ENCODE measurements around the gene ZIC5. TPM values are rescaled to one million over a fixed set of nuclear protein-coding genes. Genes with fewer than 3 reads are reported as not detected.

Gene ZIC5
- total and polyA plus RNA-seq, 4 experiments from 2014 or later = not detected

GRCh38 chr13:99935772-99936171, 35.8 kb downstream of the ZIC5 start:
- Mint-ChIP-seq H3K36me3 (no peaks in the 10 kb centered on the region), H3K4me3 (no peak overlapping the region), H3K4me1 (peaks cover 0 to 4% (median under 1%) of the 10 kb centered on the region in 4 donors), H3K9me3 (peaks cover 0 to 3% (median 0%) of the 10 kb centered on the region in 8 donors), H3K27ac (no peak overlapping the region), H3K27me3 (peaks cover 19 to 27% of the 10 kb centered on the region in 2 donors)
- ChIA-PET POLR2A (ENCODE audit: partially characterized antibody) (no interaction called here), CTCF (ENCODE audit: partially characterized antibody) (no interaction called here)
- Histone ChIP-seq H3K36me3 (ENCODE audit: insufficient read depth, low read length) (no peaks in the 10 kb centered on the region), H3K27me3 (ENCODE audit: insufficient read depth, low read length) (no peaks in the 10 kb centered on the region), H3K9me3 (ENCODE audit: control insufficient read depth in 1 of 2, low read length in 2 of 2) (no peaks in the 10 kb centered on the region), H3K4me3 (ENCODE audit: low read length in 2 of 2) (no peak overlapping the region), H3K4me1 (ENCODE audit: insufficient read depth, low read length) (no peaks in the 10 kb centered on the region), H3K27ac (ENCODE audit: low read depth, low read length) (no peak overlapping the region)
- DNase-seq = no peak
- intact Hi-C loops (cut with micrococcal nuclease) = no loop called here

DNA sequence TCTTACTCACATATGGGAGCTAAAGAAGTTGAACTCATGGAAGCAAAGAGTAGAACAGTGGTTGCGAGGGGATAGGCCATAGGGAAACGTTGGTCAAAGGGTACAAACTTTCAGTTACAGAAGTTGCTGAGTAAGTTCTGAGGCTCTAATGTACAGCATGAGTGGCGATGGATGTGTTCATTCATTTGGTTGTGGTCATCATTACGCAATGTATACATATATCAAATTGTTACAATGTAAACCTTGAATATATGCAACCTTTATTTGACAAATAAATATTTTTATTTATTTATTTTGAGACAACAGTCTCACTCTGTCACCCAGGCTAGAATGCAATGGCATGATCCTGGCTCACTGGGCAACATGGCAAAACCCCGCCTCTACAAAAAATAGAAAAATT, 38.7 kb downstream of the ZIC5 start:
- no peak for DNase-seq
- no peak overlapping the region for H3K27ac Mint-ChIP-seq
- ChIA-PET POLR2A (ENCODE audit: partially characterized antibody) (no interaction called here), CTCF (ENCODE audit: partially characterized antibody) (interaction anchor here (0.9 kb wide), 1 partner anchor 17 kb away, joined by 3 read pairs; no protein-coding TSS in a partner anchor)
- peaks cover 22 to 28% of the 10 kb centered on the region in 2 donors for H3K27me3 Mint-ChIP-seq
- H3K4me1 ChIP-seq (ENCODE audit: insufficient read depth, low read length) = no peaks in the 10 kb centered on the region
- no peaks in the 10 kb centered on the region for H3K27me3 ChIP-seq (ENCODE audit: insufficient read depth, low read length)
- peaks cover 0 to 3% (median 0%) of the 10 kb centered on the region in 8 donors for H3K9me3 Mint-ChIP-seq
- intact Hi-C loops (cut with micrococcal nuclease) = no loop called here
- peaks cover 0 to 4% (median under 1%) of the 10 kb centered on the region in 4 donors for H3K4me1 Mint-ChIP-seq
- no peak overlapping the region for H3K4me3 Mint-ChIP-seq
- no peaks in the 10 kb centered on the region for H3K36me3 ChIP-seq (ENCODE audit: insufficient read depth, low read length)
- H3K36me3 Mint-ChIP-seq = no peaks in the 10 kb centered on the region
- no peak overlapping the region for H3K4me3 ChIP-seq (ENCODE audit: low read length in 2 of 2)
- H3K27ac ChIP-seq (ENCODE audit: low read depth, low read length) = no peak overlapping the region
- no peaks in the 10 kb centered on the region for H3K9me3 ChIP-seq (ENCODE audit: control insufficient read depth in 1 of 2, low read length in 2 of 2)

DNA sequence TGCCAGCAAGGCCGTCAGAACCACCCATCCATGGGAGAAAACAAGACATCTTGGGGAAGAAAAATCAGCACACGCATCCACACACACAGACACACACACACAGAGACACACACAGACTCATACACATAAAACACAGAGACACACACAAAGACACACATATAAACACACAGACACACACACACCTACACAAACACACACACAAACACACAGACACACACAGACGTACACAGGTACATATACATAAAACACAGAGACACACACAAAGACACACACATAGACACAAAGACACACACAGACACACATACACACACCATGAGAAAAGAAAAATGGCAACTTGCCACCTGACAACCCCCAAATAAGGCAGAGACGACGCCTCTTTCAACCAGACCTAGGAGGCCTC, 40.6 kb downstream of the ZIC5 start:
- no peak for DNase-seq
- H3K4me3 ChIP-seq (ENCODE audit: low read length in 2 of 2) = no peak overlapping the region
- no peaks in the 10 kb centered on the region for H3K4me1 ChIP-seq (ENCODE audit: insufficient read depth, low read length)
- Mint-ChIP-seq H3K4me3 (no peak overlapping the region), H3K9me3 (peaks cover 0 to 3% (median 0%) of the 10 kb centered on the region in 8 donors), H3K36me3 (no peaks in the 10 kb centered on the region), H3K27me3 (peaks cover 23 to 26% of the 10 kb centered on the region in 2 donors), H3K4me1 (peaks cover 0 to 4% (median under 1%) of the 10 kb centered on the region in 4 donors), H3K27ac (no peak overlapping the region)
- intact Hi-C loops (cut with micrococcal nuclease) = no loop called here
- H3K27me3 ChIP-seq (ENCODE audit: insufficient read depth, low read length) = no peaks in the 10 kb centered on the region
- CTCF ChIA-PET (ENCODE audit: partially characterized antibody) = no interaction called here
- H3K27ac ChIP-seq (ENCODE audit: low read depth, low read length) = no peak overlapping the region
- no peaks in the 10 kb centered on the region for H3K9me3 ChIP-seq (ENCODE audit: control insufficient read depth in 1 of 2, low read length in 2 of 2)
- POLR2A ChIA-PET (ENCODE audit: partially characterized antibody) = no interaction called here
- H3K36me3 ChIP-seq (ENCODE audit: insufficient read depth, low read length) = no peaks in the 10 kb centered on the region

DNA sequence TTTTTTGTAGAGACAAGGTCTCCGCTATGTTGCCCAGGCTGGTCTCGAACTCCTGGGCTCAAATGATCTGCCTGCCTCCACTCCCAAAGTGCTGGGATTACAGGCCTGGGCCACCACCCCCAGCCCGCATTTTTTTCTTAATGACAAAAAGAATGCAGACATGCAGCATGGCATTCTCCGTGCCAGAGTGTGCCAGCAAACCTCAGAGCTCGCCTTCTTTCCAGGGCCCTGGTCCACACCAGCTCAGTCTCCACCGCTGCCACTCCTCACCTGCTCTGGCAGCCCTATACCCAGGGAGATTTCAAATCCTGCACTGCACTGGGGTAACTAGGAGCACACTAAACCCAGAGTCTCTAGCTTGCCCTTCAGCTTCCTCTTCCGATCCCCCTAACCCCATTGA, 41.7 kb downstream of the ZIC5 start:
- H3K27me3 ChIP-seq (ENCODE audit: insufficient read depth, low read length) = no peaks in the 10 kb centered on the region
- H3K4me1 ChIP-seq (ENCODE audit: insufficient read depth, low read length) = no peaks in the 10 kb centered on the region
- no peaks in the 10 kb centered on the region for H3K9me3 ChIP-seq (ENCODE audit: control insufficient read depth in 1 of 2, low read length in 2 of 2)
- ChIA-PET CTCF (ENCODE audit: partially characterized antibody) (interaction anchor here (0.7 kb wide), 1 partner anchor 13 kb away, joined by 3 read pairs; no protein-coding TSS in a partner anchor), POLR2A (ENCODE audit: partially characterized antibody) (no interaction called here)
- H3K36me3 Mint-ChIP-seq = no peaks in the 10 kb centered on the region
- H3K4me1 Mint-ChIP-seq = peaks cover 0 to 4% (median under 1%) of the 10 kb centered on the region in 4 donors
- H3K4me3 ChIP-seq (ENCODE audit: low read length in 2 of 2) = no peak overlapping the region
- H3K27ac ChIP-seq (ENCODE audit: low read depth, low read length) = no peak overlapping the region
- no peak overlapping the region for H3K4me3 Mint-ChIP-seq
- no peaks in the 10 kb centered on the region for H3K36me3 ChIP-seq (ENCODE audit: insufficient read depth, low read length)
- no peak overlapping the region for H3K27ac Mint-ChIP-seq
- intact Hi-C loops (cut with micrococcal nuclease) = no loop called here
- H3K27me3 Mint-ChIP-seq = peaks cover 22 to 34% of the 10 kb centered on the region in 2 donors
- H3K9me3 Mint-ChIP-seq = peaks cover 0 to 3% (median 0%) of the 10 kb centered on the region in 8 donors
- DNase-seq = no peak

GRCh38 chr13:99926014-99926731, 45.4 kb downstream of the ZIC5 start:
- intact Hi-C loops (cut with micrococcal nuclease) = no loop called here
- peaks cover 21 to 43% of the 10 kb centered on the region in 2 donors for H3K27me3 Mint-ChIP-seq
- Histone ChIP-seq H3K4me1 (ENCODE audit: insufficient read depth, low read length) (no peaks in the 10 kb centered on the region), H3K9me3 (ENCODE audit: control insufficient read depth in 1 of 2, low read length in 2 of 2) (no peaks in the 10 kb centered on the region), H3K36me3 (ENCODE audit: insufficient read depth, low read length) (no peaks in the 10 kb centered on the region), H3K27ac (ENCODE audit: low read depth, low read length) (no peak overlapping the region), H3K4me3 (ENCODE audit: low read length in 2 of 2) (no peak overlapping the region), H3K27me3 (ENCODE audit: insufficient read depth, low read length) (no peaks in the 10 kb centered on the region)
- peaks cover 0 to 4% (median under 1%) of the 10 kb centered on the region in 4 donors for H3K4me1 Mint-ChIP-seq
- no peak overlapping the region for H3K27ac Mint-ChIP-seq
- H3K36me3 Mint-ChIP-seq = peaks cover 0 to 4% of the 10 kb centered on the region in 2 donors
- H3K4me3 Mint-ChIP-seq = no peak overlapping the region
- peaks cover 0 to 5% (median 0%) of the 10 kb centered on the region in 8 donors for H3K9me3 Mint-ChIP-seq
- ChIA-PET POLR2A (ENCODE audit: partially characterized antibody) (no interaction called here), CTCF (ENCODE audit: partially characterized antibody) (no interaction called here)
- no peak for DNase-seq

- Mint-ChIP-seq H3K4me1 (peaks cover 0 to 2% (median 0%) of the 10 kb centered on the region in 4 donors), H3K27ac (no peak overlapping the region), H3K36me3 (peaks cover 0 to 4% of the 10 kb centered on the region in 2 donors), H3K27me3 (peaks cover 14 to 33% of the 10 kb centered on the region in 2 donors), H3K9me3 (peaks cover 0 to 5% (median 0%) of the 10 kb centered on the region in 8 donors), H3K4me3 (no peak overlapping the region)
- no peak overlapping the region for H3K4me3 ChIP-seq (ENCODE audit: low read length in 2 of 2)
- no peaks in the 10 kb centered on the region for H3K4me1 ChIP-seq (ENCODE audit: insufficient read depth, low read length)
- no peak overlapping the region for H3K27ac ChIP-seq (ENCODE audit: low read depth, low read length)
- no peaks in the 10 kb centered on the region for H3K9me3 ChIP-seq (ENCODE audit: control insufficient read depth in 1 of 2, low read length in 2 of 2)
- H3K36me3 ChIP-seq (ENCODE audit: insufficient read depth, low read length) = no peaks in the 10 kb centered on the region
- intact Hi-C loops (cut with micrococcal nuclease) = no loop called here
- no peaks in the 10 kb centered on the region for H3K27me3 ChIP-seq (ENCODE audit: insufficient read depth, low read length)
- POLR2A ChIA-PET (ENCODE audit: partially characterized antibody) = interaction anchor here (1.1 kb wide), 1 partner anchor 357 kb away, joined by 3 read pairs; no protein-coding TSS in a partner anchor
- CTCF ChIA-PET (ENCODE audit: partially characterized antibody) = no interaction called here
- DNase-seq = no peak
Observed at GRCh38 chr13:99923877-99924582, 47.5 kb downstream of the ZIC5 start.

Measured in CD4-positive, alpha-beta memory T cell (primary cell).